Subcutaneous adipose tissue (tissue), 4 donors: ENCODE data around the gene ERVFRD-1. TPM values are rescaled to one million over a fixed set of nuclear protein-coding genes. Genes with fewer than 3 reads are reported as not detected.

Experiments used
- total RNA-seq, 4 donors: library from RNA; depleted of rRNA; stranded (reverse); fragments of >200 nt; gene quantifications; one replicate each; pipeline ENCODE4 v1.1.0, GENCODE V29; 2016
- TF ChIP-seq, protein P1 (sequence below): fragments of 450-650 bp; IDR thresholded peaks from one replicate; pipeline ENCODE4 v1.5.1; 2016; ENCODE audit warnings: low read depth, mild to moderate bottlenecking, control low read depth, antibody characterized with exemption, moderate library complexity

The ERVFRD-1 gene
- total RNA-seq = under 1 TPM in 3 of 4 donors, not detected in 1; 0.17 to 0.65 (median 0.44) TPM

DNA sequence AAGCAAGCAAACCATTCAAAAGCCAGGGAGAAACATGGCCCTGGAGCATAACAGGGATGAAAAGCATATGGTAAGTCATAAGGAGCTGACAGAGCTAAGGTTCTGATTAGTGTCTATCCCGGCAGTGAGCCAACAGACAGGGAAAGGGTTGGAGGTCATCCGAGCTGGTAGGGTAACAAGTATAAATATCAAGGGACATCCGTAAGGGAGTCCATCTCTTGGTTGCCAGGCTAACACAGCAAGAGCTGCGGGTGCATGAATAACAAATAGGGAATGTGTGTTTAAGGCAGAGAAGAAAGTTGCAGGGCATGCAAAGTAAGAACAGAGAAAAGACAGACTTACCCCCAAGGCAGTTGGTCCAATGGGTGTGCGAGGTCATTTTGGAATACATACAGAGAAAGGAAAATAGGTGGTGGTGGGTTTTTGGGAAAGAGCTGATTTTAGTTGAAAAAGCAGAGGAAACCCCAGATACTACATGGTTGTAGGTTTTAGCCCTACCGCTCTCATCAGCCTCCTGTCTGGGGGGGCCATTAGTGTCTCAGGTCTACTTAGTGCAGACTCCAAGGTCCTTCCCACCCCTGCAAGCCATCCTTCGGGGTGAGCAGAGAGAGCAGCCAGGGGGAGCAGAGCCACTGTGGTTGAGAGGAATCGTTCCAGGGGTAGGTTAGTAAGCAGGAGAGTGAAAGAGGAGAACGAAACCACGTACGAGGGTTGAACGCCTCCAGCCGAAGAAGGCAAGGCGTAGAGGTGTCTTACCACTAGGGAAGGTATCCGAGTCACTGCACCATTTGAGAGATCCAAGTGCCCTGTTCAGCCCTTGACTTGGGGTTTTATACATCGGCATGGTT is at the start of gene ERVFRD-1:
ERVFRD-1 (minus strand) TSS at position 805 of the 848 bp plus-strand sequence. CDS start 6,415 bp downstream, outside the sequence.
- TF ChIP-seq, protein P1, sequence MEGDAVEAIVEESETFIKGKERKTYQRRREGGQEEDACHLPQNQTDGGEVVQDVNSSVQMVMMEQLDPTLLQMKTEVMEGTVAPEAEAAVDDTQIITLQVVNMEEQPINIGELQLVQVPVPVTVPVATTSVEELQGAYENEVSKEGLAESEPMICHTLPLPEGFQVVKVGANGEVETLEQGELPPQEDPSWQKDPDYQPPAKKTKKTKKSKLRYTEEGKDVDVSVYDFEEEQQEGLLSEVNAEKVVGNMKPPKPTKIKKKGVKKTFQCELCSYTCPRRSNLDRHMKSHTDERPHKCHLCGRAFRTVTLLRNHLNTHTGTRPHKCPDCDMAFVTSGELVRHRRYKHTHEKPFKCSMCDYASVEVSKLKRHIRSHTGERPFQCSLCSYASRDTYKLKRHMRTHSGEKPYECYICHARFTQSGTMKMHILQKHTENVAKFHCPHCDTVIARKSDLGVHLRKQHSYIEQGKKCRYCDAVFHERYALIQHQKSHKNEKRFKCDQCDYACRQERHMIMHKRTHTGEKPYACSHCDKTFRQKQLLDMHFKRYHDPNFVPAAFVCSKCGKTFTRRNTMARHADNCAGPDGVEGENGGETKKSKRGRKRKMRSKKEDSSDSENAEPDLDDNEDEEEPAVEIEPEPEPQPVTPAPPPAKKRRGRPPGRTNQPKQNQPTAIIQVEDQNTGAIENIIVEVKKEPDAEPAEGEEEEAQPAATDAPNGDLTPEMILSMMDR = no peak

- TF ChIP-seq, protein P1 = no peak
These were observed 48.7 kb upstream of the ERVFRD-1 start for GRCh38 chr6:11160199-11160598.

DNA sequence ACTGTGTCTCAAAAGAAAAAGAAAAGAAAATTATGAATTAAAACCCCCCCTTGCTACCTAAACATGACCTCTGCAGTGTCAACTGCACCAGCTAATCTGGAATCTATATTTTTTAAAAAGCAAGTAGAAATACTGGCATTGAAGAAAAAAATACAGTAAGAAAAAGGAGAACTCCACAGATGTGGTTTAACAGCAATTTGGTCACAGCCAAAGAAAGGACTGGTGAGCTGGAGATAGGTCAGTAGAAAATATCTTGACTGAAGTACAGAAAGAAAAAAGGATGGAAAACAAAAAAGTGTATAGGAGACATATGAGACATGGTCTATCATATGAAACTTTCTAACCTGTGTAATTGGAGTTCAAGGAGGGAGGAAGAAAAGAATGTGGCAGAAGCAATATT is 44.1 kb upstream of the ERVFRD-1 start:
- TF ChIP-seq, protein P1 = no peak

DNA sequence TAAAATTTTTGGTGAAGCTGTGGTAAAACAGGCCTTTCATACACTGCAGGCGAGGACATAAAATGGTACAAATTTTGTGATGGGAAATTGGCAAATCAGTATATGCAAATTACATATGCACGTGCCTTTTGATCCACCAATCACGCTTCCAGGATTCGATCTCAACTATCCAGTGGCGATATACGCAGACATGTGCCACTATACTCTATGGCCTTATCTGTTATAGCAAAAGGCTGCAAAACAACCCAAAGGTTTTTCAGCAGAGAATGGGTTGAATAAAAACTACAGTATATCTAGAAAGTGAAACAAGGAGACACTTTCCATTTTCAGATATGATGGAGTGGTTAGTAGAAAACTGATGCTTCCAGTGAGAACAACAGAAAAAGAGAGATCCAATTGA is 41.9 kb upstream of the ERVFRD-1 start:
- TF ChIP-seq, protein P1 = no peak

GRCh38 chr6:11152581-11152980 is 41.1 kb upstream of the ERVFRD-1 start:
- TF ChIP-seq, protein P1 = no peak

GRCh38 chr6:11151488-11151887 is 40.0 kb upstream of the ERVFRD-1 start:
- TF ChIP-seq, protein P1 = no peak

- TF ChIP-seq, protein P1 = no peak
These were observed 38.0 kb upstream of the ERVFRD-1 start for GRCh38 chr6:11149551-11149950.
